HG03565 (cell line): ENCODE results near the gene DRG1.
"Not testable (repeated sequence)": the region's sequence is repeated elsewhere in the genome, so short reads cannot be mapped to it uniquely, and the experiment has no call there.

Source experiments
- ATAC-seq: cut with Tn5 transposase; IDR thresholded peaks from one replicate; pipeline ENCODE4 v1.9.1; 2021; ENCODE audit warnings: mild to moderate bottlenecking, moderate library complexity; ENCODE audit not compliant: unreplicated experiment

The DRG1 gene

GRCh38 chr22:31441652-31442051, 42.2 kb downstream of the DRG1 start:
- no peak for ATAC-seq

- no peak for ATAC-seq
Measured at GRCh38 chr22:31442768-31443489, 43.5 kb downstream of the DRG1 start.

GRCh38 chr22:31443516-31443915, 44.1 kb downstream of the DRG1 start:
- ATAC-seq = no peak

GRCh38 chr22:31445642-31446041, 46.2 kb downstream of the DRG1 start:
- no peak for ATAC-seq

GRCh38 chr22:31446208-31446607, 46.8 kb downstream of the DRG1 start:
- ATAC-seq = no peak

- ATAC-seq = no peak
Measured at GRCh38 chr22:31446767-31447166, 47.4 kb downstream of the DRG1 start.

GRCh38 chr22:31447337-31447736, 47.9 kb downstream of the DRG1 start:
- ATAC-seq = no peak

GRCh38 chr22:31448382-31448781, 49.0 kb downstream of the DRG1 start:
- no peak for ATAC-seq

- no peak for ATAC-seq
Measured at GRCh38 chr22:31449506-31449905, 50.1 kb downstream of the DRG1 start.

GRCh38 chr22:31451709-31452571, 52.5 kb downstream of the DRG1 start:
- ATAC-seq = no peak

GRCh38 chr22:31461699-31462098, 62.3 kb downstream of the DRG1 start:
- ATAC-seq = no peak

- ATAC-seq = no peak
Measured at GRCh38 chr22:31465307-31465706, 65.9 kb downstream of the DRG1 start.

- ATAC-seq = no peak
Measured at GRCh38 chr22:31474743-31475142, 75.3 kb downstream of the DRG1 start.

- ATAC-seq = no peak
Measured at GRCh38 chr22:31475800-31476199, 76.4 kb downstream of the DRG1 start.

- ATAC-seq = no peak
Measured at GRCh38 chr22:31477329-31477728, 77.9 kb downstream of the DRG1 start.

- no peak for ATAC-seq
Measured at GRCh38 chr22:31481129-31481528, 81.7 kb downstream of the DRG1 start.

GRCh38 chr22:31482470-31482869, 83.1 kb downstream of the DRG1 start:
- not testable (repeated sequence) for ATAC-seq
